GM19043 (cell line): Measurements from ENCODE around the gene MTRR.

ENCODE experiments used
- ATAC-seq: cut with Tn5 transposase; IDR thresholded peaks from one replicate; pipeline ENCODE4 v1.9.1; 2021; ENCODE audit warnings: low read depth; ENCODE audit not compliant: unreplicated experiment

MTRR gene

GRCh38 chr5:7868773-7869473 lies at the start of gene MTRR, which contains the start of gene FASTKD3:
MTRR (plus strand) TSS chr5:7869148; CDS start chr5:7870795, 1,647 bp downstream.
FASTKD3 (minus strand) TSS chr5:7869031; CDS start chr5:7868083, 948 bp downstream.
- ATAC-seq, result peak; percentile 94

DNA sequence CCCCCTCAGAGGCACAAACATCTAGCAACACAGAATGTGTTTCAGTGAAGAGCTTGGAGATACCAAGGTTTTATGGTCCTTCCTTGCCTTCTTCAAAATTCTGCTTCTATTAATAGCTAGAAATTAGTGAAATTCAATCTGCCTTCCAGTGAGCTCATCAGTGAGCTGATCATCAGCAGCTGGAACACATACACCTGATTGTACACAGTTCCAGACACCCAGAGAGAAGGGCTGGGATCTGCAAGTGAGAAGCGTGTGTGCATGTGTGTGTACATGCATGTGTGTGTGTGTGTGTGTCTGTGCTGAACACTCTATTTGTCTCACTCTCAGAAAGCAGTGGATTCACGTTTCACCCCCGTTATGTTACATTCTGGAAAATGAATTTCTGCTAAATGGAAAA lies 46.5 kb upstream of the MTRR start:
- ATAC-seq, result no peak

- no peak for ATAC-seq
Measured at GRCh38 chr5:7823594-7823993, 45.4 kb upstream of the MTRR start.

- no peak for ATAC-seq
Measured at GRCh38 chr5:7824995-7825394, 44.0 kb upstream of the MTRR start.

GRCh38 chr5:7825630-7826029 lies 43.3 kb upstream of the MTRR start:
- no peak for ATAC-seq

DNA sequence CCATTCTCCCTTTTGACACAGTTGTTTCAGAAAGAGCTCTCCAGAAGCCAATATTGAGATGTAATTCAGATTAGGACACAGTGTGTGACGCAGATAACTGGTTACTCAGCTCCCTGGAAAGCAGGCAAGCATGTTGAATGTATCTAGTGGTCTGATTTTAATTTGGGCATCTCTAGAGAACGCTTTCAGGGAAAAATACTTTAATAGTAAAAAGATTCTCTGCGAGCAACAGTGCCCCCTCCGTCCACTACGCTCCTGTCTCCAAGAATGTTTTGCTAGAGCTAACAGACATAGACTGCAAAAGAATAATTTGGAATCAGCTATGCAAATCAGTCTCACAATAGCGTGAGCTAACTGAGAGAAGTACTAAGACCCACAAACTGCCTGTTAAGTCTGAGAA lies 41.3 kb upstream of the MTRR start:
- no peak for ATAC-seq

DNA sequence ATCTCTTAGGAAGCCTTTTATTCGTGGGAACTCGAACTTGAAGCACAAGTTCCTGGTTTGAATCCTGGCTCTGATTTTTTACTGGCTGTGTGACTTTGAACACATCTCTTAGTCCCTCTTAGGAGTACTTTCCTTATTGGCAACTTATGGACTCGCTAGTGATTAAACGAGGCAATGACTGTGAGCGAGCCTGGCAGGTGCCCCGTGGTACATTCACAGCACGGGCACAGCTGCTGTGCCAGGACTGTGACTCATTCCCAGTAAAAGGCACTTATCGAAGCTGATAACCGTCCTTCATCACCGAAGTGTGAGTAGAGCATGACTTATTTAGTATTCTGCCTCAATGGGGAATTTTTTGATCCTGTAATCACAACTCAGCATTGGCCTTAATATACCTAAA lies 40.7 kb upstream of the MTRR start:
- no peak for ATAC-seq

- ATAC-seq, result no peak
Measured at GRCh38 chr5:7834982-7835381, 34.0 kb upstream of the MTRR start.

DNA sequence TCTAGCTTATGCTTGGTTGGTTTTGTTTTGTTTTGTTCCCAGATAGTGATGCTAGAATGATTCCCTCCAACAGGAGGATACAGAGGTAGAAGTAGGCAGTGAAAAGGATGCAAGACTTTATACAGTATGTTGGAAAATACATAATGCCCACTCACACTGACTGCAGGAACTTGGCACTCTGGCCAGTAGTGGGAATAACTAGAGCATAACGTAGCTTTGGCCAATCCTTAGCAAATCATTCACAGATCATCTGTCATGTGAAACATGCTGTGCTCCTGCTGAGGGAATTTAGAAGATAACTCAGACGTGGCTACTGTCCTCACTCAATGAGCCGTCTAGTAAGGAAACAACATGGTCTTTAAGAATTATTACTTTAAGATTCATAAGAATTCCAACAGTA lies 31.5 kb upstream of the MTRR start:
- ATAC-seq, result no peak

DNA sequence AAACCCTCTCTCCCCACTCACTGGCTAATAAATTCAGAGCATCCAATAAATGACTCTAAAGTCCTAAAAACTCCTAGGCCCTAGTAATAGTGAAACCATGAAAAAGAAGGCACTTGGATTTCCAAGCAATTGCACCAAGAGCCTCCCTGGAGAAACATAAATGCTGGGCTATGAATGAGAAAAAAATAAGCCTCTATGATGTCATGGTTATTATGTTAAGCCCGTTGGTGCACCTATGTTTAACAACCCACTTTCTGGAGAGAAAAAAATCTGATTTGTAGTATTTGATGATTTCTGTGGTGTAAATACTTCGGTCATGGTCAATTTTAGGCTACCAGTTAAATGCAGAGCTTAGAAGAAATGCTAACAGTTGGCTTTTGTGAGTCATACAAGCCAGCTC lies 26.4 kb upstream of the MTRR start:
- ATAC-seq, result no peak

- no peak for ATAC-seq
Measured at GRCh38 chr5:7844901-7845300, 24.0 kb upstream of the MTRR start.

DNA sequence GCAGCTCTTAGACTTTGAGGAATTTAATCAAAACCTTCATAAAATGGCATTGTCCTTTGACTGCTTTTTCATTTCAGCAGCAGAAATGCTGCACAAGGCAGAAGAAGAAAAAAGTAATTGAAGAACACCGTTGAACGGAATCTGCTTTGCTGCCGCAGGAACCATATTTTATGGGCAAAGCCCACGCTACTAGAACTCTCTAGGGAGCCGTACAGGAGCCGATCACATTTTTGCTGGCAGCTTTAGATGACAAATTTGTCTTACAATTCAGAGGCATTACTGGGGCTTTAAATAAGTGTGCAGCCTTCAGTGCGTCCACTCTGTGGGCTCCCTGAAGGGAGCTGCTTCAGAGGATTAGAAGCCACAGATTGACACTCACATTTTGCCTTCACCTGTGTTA lies 23.4 kb upstream of the MTRR start:
- no peak for ATAC-seq

GRCh38 chr5:7846327-7846726 lies 22.6 kb upstream of the MTRR start:
- no peak for ATAC-seq

- ATAC-seq, result no peak
Measured at GRCh38 chr5:7848296-7848695, 20.7 kb upstream of the MTRR start.

- ATAC-seq, result no peak
Measured at GRCh38 chr5:7849681-7850394, 19.1 kb upstream of the MTRR start.

DNA sequence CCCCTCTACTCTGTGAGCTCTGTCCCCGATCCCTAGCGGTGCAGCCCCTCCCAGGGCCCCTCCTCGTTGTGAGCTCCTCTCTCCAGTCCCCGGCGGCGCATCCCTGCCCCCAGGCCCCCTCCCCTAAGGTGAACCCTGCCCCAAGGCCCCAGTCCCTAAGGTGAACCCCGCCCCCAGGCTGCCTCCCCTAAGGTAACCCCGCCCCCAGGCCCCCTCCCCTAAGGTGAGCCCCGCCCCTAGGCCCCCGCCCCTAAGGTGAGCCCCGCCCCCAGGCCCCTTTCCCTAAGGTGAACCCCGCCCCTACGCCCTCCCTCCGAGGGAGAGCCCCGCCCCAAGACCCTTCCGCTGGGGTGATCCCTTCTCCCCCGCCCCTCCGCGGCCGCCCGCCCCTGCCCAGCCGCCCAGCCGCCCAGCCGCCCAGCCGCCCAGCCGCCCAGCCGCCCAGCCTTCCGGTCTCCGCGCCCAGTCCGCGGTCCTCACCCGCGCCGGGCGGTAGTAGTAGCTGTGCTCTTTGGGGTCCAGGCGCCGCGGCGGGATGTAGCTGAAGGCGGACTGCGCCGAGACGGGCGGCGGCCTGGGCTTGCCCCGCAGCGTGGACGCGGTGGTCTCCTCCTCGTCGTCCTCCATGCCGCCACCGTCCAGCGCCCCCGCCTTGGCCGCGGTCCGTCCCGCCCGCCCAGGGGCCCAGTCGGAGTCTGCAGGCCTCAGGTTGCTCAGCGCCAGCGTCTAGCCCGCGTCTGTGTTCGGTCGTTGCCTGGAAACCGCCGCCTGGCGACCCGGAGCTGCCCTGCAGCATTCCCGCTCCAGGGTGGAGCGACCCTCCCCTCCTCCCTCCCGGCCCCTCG lies 18.3 kb upstream of the MTRR start, which contains the start of gene CFAP90:
Gene CFAP90, minus strand, starts transcription at position 739 of the 845 bp plus-strand sequence. Its CDS starts 112 bp downstream, at position 627.
- ATAC-seq, result no peak

- no peak for ATAC-seq
Measured at GRCh38 chr5:7851240-7851592, 17.7 kb upstream of the MTRR start.

DNA sequence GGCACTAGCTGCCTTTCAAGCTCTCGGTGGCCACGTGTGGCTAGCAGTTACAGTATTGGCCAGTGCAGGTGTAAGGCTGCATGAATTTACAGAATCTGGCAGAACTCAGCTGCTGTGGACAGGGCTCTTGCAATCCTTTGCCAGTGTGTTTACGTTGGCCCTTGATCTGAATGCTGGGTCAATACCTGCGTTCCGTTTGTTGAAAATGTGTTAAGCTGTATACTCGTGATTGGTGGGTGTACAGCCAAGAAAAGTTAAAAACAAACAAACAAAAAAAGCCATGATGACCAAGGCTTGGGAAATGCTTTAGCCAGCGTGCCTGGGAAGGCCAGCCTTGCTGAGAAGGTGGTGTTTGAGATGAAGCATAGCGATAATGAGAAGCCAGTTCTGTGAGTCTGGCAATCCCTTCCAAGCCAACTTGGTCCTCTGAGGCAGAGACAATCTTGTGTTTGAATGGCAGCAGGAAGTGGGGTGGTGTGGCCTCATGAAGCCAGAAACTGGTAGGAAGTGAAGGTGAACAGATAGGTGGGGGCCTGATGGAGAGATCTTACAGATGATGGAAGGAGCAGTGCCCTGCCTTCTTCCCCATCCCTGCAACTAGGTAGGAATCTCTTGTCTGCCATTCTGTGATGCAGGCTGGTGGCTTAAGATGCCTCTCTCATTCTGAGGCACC lies 17.2 kb upstream of the MTRR start:
- no peak for ATAC-seq

GRCh38 chr5:7852542-7852941 lies 16.4 kb upstream of the MTRR start:
- no peak for ATAC-seq

- no peak for ATAC-seq
Measured at GRCh38 chr5:7852988-7853387, 16.0 kb upstream of the MTRR start.

DNA sequence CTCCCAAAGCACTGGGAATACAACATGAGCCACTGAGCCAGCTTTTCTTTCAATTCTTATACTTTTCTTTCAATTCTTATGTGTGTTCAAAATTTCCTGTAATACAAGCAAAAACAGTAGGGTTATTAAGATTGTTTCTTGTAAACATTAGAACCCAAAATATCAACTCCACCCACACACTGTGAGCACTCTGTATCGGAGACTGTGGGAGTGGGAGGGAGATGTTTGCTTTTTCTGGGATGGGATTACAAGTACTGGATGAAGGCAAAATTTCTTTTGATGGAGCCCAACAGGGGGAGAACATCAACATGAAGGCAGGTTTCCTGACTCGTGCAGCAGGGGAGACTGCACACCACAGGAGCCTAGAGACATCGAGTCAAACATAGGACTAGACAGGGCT lies 13.3 kb upstream of the MTRR start:
- ATAC-seq, result no peak
